ENCODE measurements around the gene SHC1. TPM values are rescaled to one million over a fixed set of nuclear protein-coding genes. Genes with fewer than 3 reads are reported as not detected.
A peak's percentile ranks its signal among the peaks of the same experiment; 100 is the strongest.

Gene SHC1
- polyA plus RNA-seq, 3 donors: 74.6 to 91.3 (median 81.7) TPM

- no peak for DNase-seq
These were observed 5.0 kb upstream of the SHC1 start for GRCh38 chr1:154975409-154976059.

GRCh38 chr1:154974808-154975408, 4.4 kb upstream of the SHC1 start:
- peak; percentile 98 for DNase-seq

GRCh38 chr1:154974102-154974807, 3.7 kb upstream of the SHC1 start, which contains the start of gene CKS1B:
Gene CKS1B (plus strand): TSS chr1:154974681. CDS start chr1:154974746, 65 bp downstream.
- peak; percentile 100 for DNase-seq

- DNase-seq: peak; percentile 95
These were observed 3.0 kb upstream of the SHC1 start for GRCh38 chr1:154973344-154974101.

- DNase-seq: no peak
These were observed 2.2 kb upstream of the SHC1 start for GRCh38 chr1:154972517-154973343.

GRCh38 chr1:154972213-154972516, 1.6 kb upstream of the SHC1 start:
- DNase-seq: no peak

GRCh38 chr1:154971341-154971998, 923 bp upstream of the SHC1 start:
- no peak for DNase-seq

GRCh38 chr1:154969860-154970452, 591 bp downstream of the SHC1 start:
- no peak for DNase-seq

- DNase-seq: no peak
These were observed 1.3 kb downstream of the SHC1 start for GRCh38 chr1:154969246-154969645.

- DNase-seq: no peak
These were observed 1.8 kb downstream of the SHC1 start for GRCh38 chr1:154968731-154969130.

- no peak for DNase-seq
These were observed 3.1 kb downstream of the SHC1 start for GRCh38 chr1:154967331-154967950.

GRCh38 chr1:154966111-154966510, 4.4 kb downstream of the SHC1 start:
- DNase-seq: no peak

GRCh38 chr1:154964359-154964758, 6.2 kb downstream of the SHC1 start:
- no peak for DNase-seq

- DNase-seq: no peak
These were observed 6.9 kb downstream of the SHC1 start for GRCh38 chr1:154963643-154964042.

- no peak for DNase-seq
These were observed 7.7 kb downstream of the SHC1 start for GRCh38 chr1:154962795-154963330.

GRCh38 chr1:154962156-154962749, 8.3 kb downstream of the SHC1 start:
- no peak for DNase-seq

GRCh38 chr1:154961207-154962155, 9.1 kb downstream of the SHC1 start, which contains the start of gene PYGO2:
Gene PYGO2 (minus strand): TSS chr1:154961782. CDS start chr1:154961576, 206 bp downstream.
- DNase-seq: no peak
